Inflammatory macrophage (primary cell): ENCODE results near the gene SPATA33.
"Not testable (repeated sequence)": the region's sequence is repeated elsewhere in the genome, so short reads cannot be mapped to it uniquely, and the experiment has no call there.

Experiments used
- DNase-seq, 2 donors: peaks; one replicate each; pipeline ENCODE4 v3.0.0-alpha.2; 2020 to 2022

SPATA33 gene

GRCh38 chr16:89667000-89667399 lies 9.4 kb downstream of the SPATA33 start:
- DNase-seq = peak in 1 of 2 donors; percentile 27

- no peak for DNase-seq
Observed at GRCh38 chr16:89667633-89668032, 10.0 kb downstream of the SPATA33 start.

GRCh38 chr16:89668790-89669158 lies 11.1 kb downstream of the SPATA33 start:
- no peak for DNase-seq

GRCh38 chr16:89669755-89670154 lies 12.1 kb downstream of the SPATA33 start:
- DNase-seq = no peak

GRCh38 chr16:89670496-89671431 lies 13.1 kb downstream of the SPATA33 start:
- peak; percentile 5 to 6 for DNase-seq

- DNase-seq = not testable (repeated sequence)
Observed at GRCh38 chr16:89671565-89671964, 13.9 kb downstream of the SPATA33 start.

GRCh38 chr16:89672177-89672941 lies 14.7 kb downstream of the SPATA33 start:
- DNase-seq = no peak

GRCh38 chr16:89678258-89678657 lies 20.6 kb downstream of the SPATA33 start:
- peak in 1 of 2 donors; percentile 20 for DNase-seq

GRCh38 chr16:89685916-89686315 lies 28.3 kb downstream of the SPATA33 start:
- no peak for DNase-seq

- peak; percentile 87 to 95 for DNase-seq
Observed at GRCh38 chr16:89686520-89687091, 29.0 kb downstream of the SPATA33 start, which contains the start of gene CDK10. Gene CDK10 (plus strand): TSS chr16:89686689. CDS start chr16:89686711, 22 bp downstream.

GRCh38 chr16:89687092-89687940 lies 29.7 kb downstream of the SPATA33 start:
- DNase-seq = no peak

- no peak for DNase-seq
Observed at GRCh38 chr16:89688395-89688794, 30.8 kb downstream of the SPATA33 start.

- no peak for DNase-seq
Observed at GRCh38 chr16:89689142-89689541, 31.5 kb downstream of the SPATA33 start.

- not testable (repeated sequence) for DNase-seq
Observed at GRCh38 chr16:89689621-89690020, 32.0 kb downstream of the SPATA33 start.

GRCh38 chr16:89690392-89690901 lies 32.8 kb downstream of the SPATA33 start:
- no peak for DNase-seq

GRCh38 chr16:89691231-89691985 lies 33.8 kb downstream of the SPATA33 start:
- DNase-seq = no peak

- DNase-seq = no peak
Observed at GRCh38 chr16:89691986-89692569, 34.4 kb downstream of the SPATA33 start.

GRCh38 chr16:89693289-89693731 lies 35.7 kb downstream of the SPATA33 start:
- no peak for DNase-seq

GRCh38 chr16:89693931-89694783 lies 36.5 kb downstream of the SPATA33 start:
- DNase-seq = no peak

GRCh38 chr16:89694784-89695085 lies 37.1 kb downstream of the SPATA33 start:
- DNase-seq = not testable (repeated sequence)
